HepG2 (cell line): ENCODE measurements around the gene DYNC2H1. TPM values are rescaled to one million over a fixed set of nuclear protein-coding genes. Genes with fewer than 3 reads are reported as not detected.

Experiments used
- ATAC-seq: fragments of 200-7000 bp; cut with Tn5 transposase; 3 replicates; pipeline ENCODE4 v1.9.1; 2020; ENCODE audit warnings: mild to moderate bottlenecking, moderate library complexity
- BruUV-seq: library from RNA; stranded (reverse); fragments of 400-500 nt; replicated peaks from 2 replicates; lab custom pipeline; 2021; lab: Mats Ljungman, UMichigan
- CTCF ChIA-PET: fragments of 300-600 bp; formaldehyde crosslinking; extraction: SDS; loops from one replicate; lab custom pipeline; 2021; ENCODE audit warnings: low total read pairs, inconsistent platforms, low intra/inter-chr PET ratio; lab: Yijun Ruan, JAX
- POLR2A ChIA-PET: fragments of 350-600 bp; sonication (Branson Sonifier 250); formaldehyde crosslinking; loops from one replicate; lab custom pipeline; 2020; ENCODE audit warnings: antibody characterized with exemption, inconsistent platforms; lab: Yijun Ruan, JAX
- DNase-seq: peaks from one replicate; pipeline ENCODE4 v3.0.0-alpha.2; 2015; ENCODE audit warnings: low spot score
- FAIRE-seq: peaks from 3 replicates; lab custom pipeline; 2011; peaks lifted over from hg19 to GRCh38; lab: Jason Lieb, UNC
- H2AFZ ChIP-seq: one replicate; pipeline ENCODE4 v1.6.1; 2011; ENCODE audit warnings: low read length, inconsistent platforms
- H3K27ac ChIP-seq: fragments of 300-600 bp; 3 replicates; pipeline ENCODE4 v1.8.0; 2011; ENCODE audit warnings: mixed run types, mild to moderate bottlenecking, mixed read lengths, low read length, inconsistent platforms; ENCODE audit not compliant: insufficient read depth; ENCODE audit errors: extremely low read length
- H3K27me3 ChIP-seq, 2 experiments: fragments of 200-600 bp in 1 of 2; 2 replicates in 1 of 2; 3 replicates in 1 of 2; pipeline versions ENCODE4 v1.6.0 to v1.8.0; 2011; ENCODE audit warnings: low read length in 2 of 2, mild to moderate bottlenecking in 2 of 2, moderate library complexity in 2 of 2, inconsistent platforms in 1 of 2; ENCODE audit not compliant: insufficient read depth in 2 of 2, control insufficient read depth in 1 of 2
- H3K36me3 ChIP-seq, 2 experiments: fragments of 200-600 bp in 1 of 2; replicated peaks in 1 of 2; 2 replicates in 1 of 2; 3 replicates in 1 of 2; pipeline versions ENCODE4 v1.5.1 to v1.8.0; 2011; ENCODE audit warnings: low read length in 2 of 2, inconsistent platforms in 1 of 2; ENCODE audit not compliant: insufficient read depth in 2 of 2, control insufficient read depth in 1 of 2
- H3K4me1 ChIP-seq: 2 replicates; pipeline ENCODE4 v1.5.1; 2012; ENCODE audit warnings: low read length, inconsistent platforms; ENCODE audit not compliant: insufficient read depth
- H3K4me2 ChIP-seq: 2 replicates; pipeline ENCODE4 v1.6.0; 2011; ENCODE audit warnings: low read depth, low read length, inconsistent platforms
- H3K4me3 ChIP-seq, 3 experiments: fragments of 200-600 bp in 1 of 3; sonication (generic), shearing (Covaris generic) in 1 of 3; replicated peaks in 1 of 3; 2 replicates each; pipeline ENCODE4 v1.5.1; 2011 to 2016; ENCODE audit warnings: low read length in 3 of 3, inconsistent platforms in 2 of 3, low read depth in 2 of 3, mild to moderate bottlenecking in 2 of 3, control low read depth in 1 of 3, mixed read lengths in 1 of 3; ENCODE audit not compliant: insufficient read depth in 1 of 3
- H3K79me2 ChIP-seq: one replicate; pipeline ENCODE4 v1.6.1; 2011; ENCODE audit warnings: low read length, inconsistent platforms; ENCODE audit not compliant: insufficient read depth
- H3K9ac ChIP-seq: 2 replicates; pipeline ENCODE4 v1.6.0; 2011; ENCODE audit warnings: mild to moderate bottlenecking, low read depth, low read length, inconsistent platforms; ENCODE audit not compliant: insufficient read depth
- H3K9me3 ChIP-seq: 2 replicates; pipeline ENCODE4 v1.5.1; 2012; ENCODE audit warnings: mild to moderate bottlenecking, low read length
- H4K20me1 ChIP-seq: 2 replicates; pipeline ENCODE4 v1.6.0; 2011; ENCODE audit warnings: inconsistent platforms, mild to moderate bottlenecking, low read length, moderate library complexity; ENCODE audit not compliant: insufficient read depth
- TSC22D2 ChIP-seq: sonication (generic); formaldehyde crosslinking; IDR thresholded peaks from 2 replicates; pipeline ENCODE4 v1.5.1; 2020; ENCODE audit warnings: missing genetic modification reagents, mild to moderate bottlenecking, borderline replicate concordance
- ZBTB44 ChIP-seq: sonication (generic); formaldehyde crosslinking; IDR thresholded peaks from 2 replicates; pipeline ENCODE4 v1.4.0; 2020; ENCODE audit warnings: missing genetic modification reagents
- ZKSCAN8 ChIP-seq: IDR thresholded peaks from 2 replicates; pipeline ENCODE4 v1.6.1; 2016; ENCODE audit warnings: borderline replicate concordance, missing genetic modification reagents, missing compliant biosample characterization
- ZNF547 ChIP-seq: sonication (generic); formaldehyde crosslinking; IDR thresholded peaks from 2 replicates; pipeline ENCODE4 v1.5.1; 2020; ENCODE audit warnings: mild to moderate bottlenecking, missing genetic modification reagents
- ZNF644 ChIP-seq: IDR thresholded peaks from 2 replicates; pipeline ENCODE4 v1.6.1; 2016; ENCODE audit warnings: low read depth
- WGBS: methylation state at CpG from one replicate; pipeline ENCODE4 v1.1.6; 2017; ENCODE audit warnings: low lambda C conversion rate; 5-methylcytosine and 5-hydroxymethylcytosine counted together
- in situ Hi-C: cut with HindIII; loops from 2 replicates; pipeline ENCODE4 v1.10.0; 2017; ENCODE audit warnings: low pct_unique_long_range_greater_than_20kb; ENCODE audit not compliant: extremely low pct_ligation_motif_present
- intact Hi-C: fragments of 100-400 bp; cut with micrococcal nuclease; formaldehyde crosslinking; loops from one replicate; pipeline ENCODE4 v1.10.0; 2022; ENCODE audit not compliant: unreplicated experiment
- polyA plus RNA-seq, 8 experiments: library from polyadenylated mRNA; depleted of rRNA in 3 of 8; stranded (reverse) in 7 of 8; unstranded in 1 of 8; fragments of >200 nt; fragmentation: Illumina TruSeq in 4 of 8; extraction: Trizol in 4 of 8; gene quantifications; 2 replicates each; pipeline versions ENCODE4 v1.2.1 to v1.2.3, GENCODE V29; 2011 to 2016; ENCODE audit warnings: low read depth in 4 of 8, missing spikeins in 1 of 8, mixed read lengths in 1 of 8; ENCODE audit not compliant: insufficient read depth in 1 of 8
- total RNA-seq, 5 experiments: library from RNA; depleted of rRNA; stranded (reverse); fragments of >200 nt; fragmentation: Illumina TruSeq; extraction: Trizol; gene quantifications; 2 replicates each; pipeline ENCODE4 v1.2.3, GENCODE V29; 2016; ENCODE audit warnings: low read depth in 1 of 5
- TF ChIP-seq, protein P1 (sequence below): sonication (generic); formaldehyde crosslinking; IDR thresholded peaks from 2 replicates; pipeline ENCODE4 v1.4.0; 2020; ENCODE audit warnings: missing genetic modification reagents
- TF ChIP-seq, protein P2 (sequence below): sonication (generic); formaldehyde crosslinking; IDR thresholded peaks from 2 replicates; pipeline ENCODE4 v1.5.1; 2020; ENCODE audit warnings: mild to moderate bottlenecking, missing genetic modification reagents, borderline replicate concordance
- TF ChIP-seq, protein P3 (sequence below), 2 experiments: sonication (generic) in 1 of 2; formaldehyde crosslinking in 1 of 2; IDR thresholded peaks; 2 replicates each; pipeline versions ENCODE4 v1.6.1 to v1.9.0; 2014 to 2022; ENCODE audit warnings: antibody characterized with exemption in 1 of 2, borderline replicate concordance in 1 of 2, inconsistent platforms in 1 of 2, low read depth in 1 of 2, missing genetic modification reagents in 1 of 2

DYNC2H1 gene
- total and polyA plus RNA-seq, 2 of the 13 experiments (the other 11 are each of a cell fraction or from before 2014, with no cell fraction given): 0.49 to 0.66 TPM

- TF ChIP-seq, protein P1, sequence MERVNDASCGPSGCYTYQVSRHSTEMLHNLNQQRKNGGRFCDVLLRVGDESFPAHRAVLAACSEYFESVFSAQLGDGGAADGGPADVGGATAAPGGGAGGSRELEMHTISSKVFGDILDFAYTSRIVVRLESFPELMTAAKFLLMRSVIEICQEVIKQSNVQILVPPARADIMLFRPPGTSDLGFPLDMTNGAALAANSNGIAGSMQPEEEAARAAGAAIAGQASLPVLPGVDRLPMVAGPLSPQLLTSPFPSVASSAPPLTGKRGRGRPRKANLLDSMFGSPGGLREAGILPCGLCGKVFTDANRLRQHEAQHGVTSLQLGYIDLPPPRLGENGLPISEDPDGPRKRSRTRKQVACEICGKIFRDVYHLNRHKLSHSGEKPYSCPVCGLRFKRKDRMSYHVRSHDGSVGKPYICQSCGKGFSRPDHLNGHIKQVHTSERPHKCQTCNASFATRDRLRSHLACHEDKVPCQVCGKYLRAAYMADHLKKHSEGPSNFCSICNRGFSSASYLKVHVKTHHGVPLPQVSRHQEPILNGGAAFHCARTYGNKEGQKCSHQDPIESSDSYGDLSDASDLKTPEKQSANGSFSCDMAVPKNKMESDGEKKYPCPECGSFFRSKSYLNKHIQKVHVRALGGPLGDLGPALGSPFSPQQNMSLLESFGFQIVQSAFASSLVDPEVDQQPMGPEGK (CRISPR knock-in tag): no peak
- TF ChIP-seq ZNF547 (CRISPR knock-in tag) (no peak), ZKSCAN8 (no peak), ZNF644 (CRISPR knock-in tag) (no peak)
Observed at GRCh38 chr11:103322821-103323220, 213.6 kb downstream of the DYNC2H1 start (continued).

GRCh38 chr11:103325686-103326069 is 216.5 kb downstream of the DYNC2H1 start:
- POLR2A ChIA-PET: no interaction called here
- 13% methylated on average over 7 of the region's 7 CpGs for WGBS
- Histone ChIP-seq H3K36me3 (no peaks in the 10 kb centered on the region), H3K4me1 (no peaks in the 10 kb centered on the region), H3K4me2 (peak overlapping the region; percentile 55; the same call in 1 of the 2 replicates), H3K9ac (no peak overlapping the region), H3K9me3 (no peaks in the 10 kb centered on the region), H2AFZ (no peak overlapping the region), H3K4me3 (no peak overlapping the region), H3K79me2 (no peaks in the 10 kb centered on the region), H3K27me3 (no peaks in the 10 kb centered on the region), H4K20me1 (no peaks in the 10 kb centered on the region), H3K27ac (no peak overlapping the region)
- ATAC-seq (peak; percentile 32; the same call in 2 of the 3 replicates), FAIRE-seq (no peak), DNase-seq (no peak)
- no TSS peak for BruUV-seq
- intact Hi-C loops: loop anchor here (1.0 kb wide), 1 partner anchor 276 kb away; no protein-coding TSS in a partner anchor
- in situ Hi-C loops: loop anchor here (10.0 kb wide), 1 partner anchor 269 kb away; no protein-coding TSS in a partner anchor
- CTCF ChIA-PET: interaction anchor here (1.2 kb wide), 1 partner anchor 275 kb away, joined by 5 read pairs; no protein-coding TSS in a partner anchor
- no peak for TF ChIP-seq ZBTB44 (CRISPR knock-in tag)
- TF ChIP-seq, protein P2, sequence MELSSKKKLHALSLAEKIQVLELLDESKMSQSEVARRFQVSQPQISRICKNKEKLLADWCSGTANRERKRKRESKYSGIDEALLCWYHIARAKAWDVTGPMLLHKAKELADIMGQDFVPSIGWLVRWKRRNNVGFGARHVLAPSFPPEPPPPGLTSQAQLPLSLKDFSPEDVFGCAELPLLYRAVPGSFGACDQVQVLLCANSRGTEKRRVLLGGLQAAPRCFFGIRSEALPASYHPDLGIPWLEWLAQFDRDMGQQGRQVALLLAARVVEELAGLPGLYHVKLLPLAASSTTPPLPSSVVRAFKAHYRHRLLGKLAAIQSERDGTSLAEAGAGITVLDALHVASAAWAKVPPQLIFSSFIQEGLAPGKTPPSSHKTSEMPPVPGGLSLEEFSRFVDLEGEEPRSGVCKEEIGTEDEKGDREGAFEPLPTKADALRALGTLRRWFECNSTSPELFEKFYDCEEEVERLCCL (CRISPR knock-in tag): no peak
- TF ChIP-seq TSC22D2 (CRISPR knock-in tag): no peak
- TF ChIP-seq, protein P3, sequence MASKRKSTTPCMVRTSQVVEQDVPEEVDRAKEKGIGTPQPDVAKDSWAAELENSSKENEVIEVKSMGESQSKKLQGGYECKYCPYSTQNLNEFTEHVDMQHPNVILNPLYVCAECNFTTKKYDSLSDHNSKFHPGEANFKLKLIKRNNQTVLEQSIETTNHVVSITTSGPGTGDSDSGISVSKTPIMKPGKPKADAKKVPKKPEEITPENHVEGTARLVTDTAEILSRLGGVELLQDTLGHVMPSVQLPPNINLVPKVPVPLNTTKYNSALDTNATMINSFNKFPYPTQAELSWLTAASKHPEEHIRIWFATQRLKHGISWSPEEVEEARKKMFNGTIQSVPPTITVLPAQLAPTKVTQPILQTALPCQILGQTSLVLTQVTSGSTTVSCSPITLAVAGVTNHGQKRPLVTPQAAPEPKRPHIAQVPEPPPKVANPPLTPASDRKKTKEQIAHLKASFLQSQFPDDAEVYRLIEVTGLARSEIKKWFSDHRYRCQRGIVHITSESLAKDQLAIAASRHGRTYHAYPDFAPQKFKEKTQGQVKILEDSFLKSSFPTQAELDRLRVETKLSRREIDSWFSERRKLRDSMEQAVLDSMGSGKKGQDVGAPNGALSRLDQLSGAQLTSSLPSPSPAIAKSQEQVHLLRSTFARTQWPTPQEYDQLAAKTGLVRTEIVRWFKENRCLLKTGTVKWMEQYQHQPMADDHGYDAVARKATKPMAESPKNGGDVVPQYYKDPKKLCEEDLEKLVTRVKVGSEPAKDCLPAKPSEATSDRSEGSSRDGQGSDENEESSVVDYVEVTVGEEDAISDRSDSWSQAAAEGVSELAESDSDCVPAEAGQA (IDR thresholded peaks at IDR 0.05; ENCODE audit: low read depth): no peak
- TF ChIP-seq, protein P3 (CRISPR knock-in tag; IDR thresholded peaks at IDR 0.05; ENCODE audit: borderline replicate concordance): no peak
